Spinal cord (tissue), 10 donors: ENCODE data around the gene POLR2H. TPM values are rescaled to one million over a fixed set of nuclear protein-coding genes. Genes with fewer than 3 reads are reported as not detected.

Experiments
- DNase-seq, 6 donors: peaks; one replicate each; pipeline versions ENCODE4 v3.0.0 to v3.0.0-alpha.2; 2013 to 2015; ENCODE audit warnings: low spot score in 6 of 6, low read depth in 4 of 6
- H3K27ac ChIP-seq: one replicate; pipeline ENCODE4 v1.5.1; 2013; ENCODE audit warnings: low read depth, low read length, control low read depth
- H3K27me3 ChIP-seq: one replicate; pipeline ENCODE4 v1.6.1; 2013; ENCODE audit warnings: low read length; ENCODE audit not compliant: control insufficient read depth, insufficient read depth
- H3K36me3 ChIP-seq: one replicate; pipeline ENCODE4 v1.6.1; 2013; ENCODE audit warnings: low read length; ENCODE audit not compliant: control insufficient read depth, insufficient read depth
- H3K4me1 ChIP-seq: one replicate; pipeline ENCODE4 v1.6.1; 2013; ENCODE audit warnings: low read length; ENCODE audit not compliant: control insufficient read depth, insufficient read depth
- H3K4me3 ChIP-seq: one replicate; pipeline ENCODE4 v1.5.1; 2013; ENCODE audit warnings: low read depth, low read length, control low read depth
- H3K9me3 ChIP-seq: one replicate; pipeline ENCODE4 v1.6.1; 2013; ENCODE audit warnings: low read length; ENCODE audit not compliant: control insufficient read depth, insufficient read depth
- WGBS: methylation state at CpG from one replicate; pipeline ENCODE4 v1.1.5; 2013; ENCODE audit warnings: missing lambda C conversion rate; ENCODE audit not compliant: insufficient coverage; 5-methylcytosine and 5-hydroxymethylcytosine counted together
- polyA plus RNA-seq, 2 donors: library from polyadenylated mRNA; unstranded; fragments of 120-200 nt; gene quantifications; one replicate each; pipeline ENCODE4 v1.2.1, GENCODE V29; 2013; ENCODE audit not compliant: insufficient read length in 2 of 2
- total RNA-seq, 2 donors: library from RNA; depleted of rRNA in 1 of 2; stranded (reverse); fragments of 120-200 nt in 1 of 2; fragments of >200 nt in 1 of 2; gene quantifications; one replicate each; pipeline versions ENCODE4 v1.2.3 to v1.2.4, GENCODE V29; 2013 to 2014
- donor health status: healthy.

The POLR2H gene
- total and polyA plus RNA-seq, 4 donors: 45.4 to 81.2 (median 65.5) TPM

GRCh38 chr3:184322731-184323487 lies 38.6 kb upstream of the POLR2H start:
- no peak overlapping the region for H3K27ac ChIP-seq
- peaks cover 13% of the 10 kb centered on the region for H3K4me1 ChIP-seq
- WGBS: 94% methylated on average over 18 of the region's 20 CpGs

GRCh38 chr3:184323696-184324095 lies 37.8 kb upstream of the POLR2H start:
- 93% methylated on average over 8 of the region's 8 CpGs for WGBS
- H3K36me3 ChIP-seq: peaks cover 97% of the 10 kb centered on the region
- no peaks in the 10 kb centered on the region for H3K27me3 ChIP-seq
- H3K4me1 ChIP-seq: peaks cover 13% of the 10 kb centered on the region
- no peak overlapping the region for H3K4me3 ChIP-seq
- no peak for DNase-seq
- no peak overlapping the region for H3K27ac ChIP-seq
- no peaks in the 10 kb centered on the region for H3K9me3 ChIP-seq

More at GRCh38 chr3:184322731-184323487, 38.6 kb upstream of the POLR2H start:
- DNase-seq: no peak
- Histone ChIP-seq H3K36me3 (peaks cover 95% of the 10 kb centered on the region), H3K4me3 (no peak overlapping the region), H3K9me3 (no peaks in the 10 kb centered on the region), H3K27me3 (no peaks in the 10 kb centered on the region)

DNA sequence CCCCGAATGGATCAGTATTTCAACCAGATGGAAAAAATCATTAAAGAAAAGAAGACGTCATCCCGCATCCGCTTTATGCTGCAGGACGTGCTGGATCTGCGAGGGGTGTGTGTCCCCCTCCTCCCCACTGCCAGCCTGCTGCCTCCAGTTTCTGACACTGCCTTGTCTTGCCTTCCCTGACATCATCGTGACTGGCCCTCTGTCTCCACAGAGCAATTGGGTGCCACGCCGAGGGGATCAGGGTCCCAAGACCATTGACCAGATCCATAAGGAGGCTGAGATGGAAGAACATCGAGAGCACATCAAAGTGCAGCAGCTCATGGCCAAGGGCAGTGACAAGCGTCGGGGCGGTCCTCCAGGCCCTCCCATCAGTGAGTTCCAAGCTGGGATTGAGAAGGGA lies 36.2 kb upstream of the POLR2H start:
- no peak overlapping the region for H3K27ac ChIP-seq
- H3K27me3 ChIP-seq: no peaks in the 10 kb centered on the region
- H3K4me3 ChIP-seq: no peak overlapping the region
- peaks cover 2% of the 10 kb centered on the region for H3K4me1 ChIP-seq
- DNase-seq: no peak
- WGBS: 95% methylated on average over 8 of the region's 13 CpGs
- H3K36me3 ChIP-seq: peaks cover 97% of the 10 kb centered on the region
- no peaks in the 10 kb centered on the region for H3K9me3 ChIP-seq

GRCh38 chr3:184325715-184326369 lies 35.7 kb upstream of the POLR2H start:
- DNase-seq: no peak
- Histone ChIP-seq H3K4me3 (no peak overlapping the region), H3K27me3 (no peaks in the 10 kb centered on the region), H3K4me1 (no peaks in the 10 kb centered on the region), H3K36me3 (peaks cover 94% of the 10 kb centered on the region), H3K27ac (no peak overlapping the region), H3K9me3 (no peaks in the 10 kb centered on the region)
- WGBS: 100% methylated on average over 3 of the region's 6 CpGs

GRCh38 chr3:184327171-184327570 lies 34.3 kb upstream of the POLR2H start:
- WGBS: 96% methylated on average over 19 of the region's 21 CpGs
- peaks cover 94% of the 10 kb centered on the region for H3K36me3 ChIP-seq
- no peak for DNase-seq
- no peak overlapping the region for H3K27ac ChIP-seq
- H3K9me3 ChIP-seq: no peaks in the 10 kb centered on the region
- no peak overlapping the region for H3K4me3 ChIP-seq
- no peaks in the 10 kb centered on the region for H3K4me1 ChIP-seq
- H3K27me3 ChIP-seq: no peaks in the 10 kb centered on the region

DNA sequence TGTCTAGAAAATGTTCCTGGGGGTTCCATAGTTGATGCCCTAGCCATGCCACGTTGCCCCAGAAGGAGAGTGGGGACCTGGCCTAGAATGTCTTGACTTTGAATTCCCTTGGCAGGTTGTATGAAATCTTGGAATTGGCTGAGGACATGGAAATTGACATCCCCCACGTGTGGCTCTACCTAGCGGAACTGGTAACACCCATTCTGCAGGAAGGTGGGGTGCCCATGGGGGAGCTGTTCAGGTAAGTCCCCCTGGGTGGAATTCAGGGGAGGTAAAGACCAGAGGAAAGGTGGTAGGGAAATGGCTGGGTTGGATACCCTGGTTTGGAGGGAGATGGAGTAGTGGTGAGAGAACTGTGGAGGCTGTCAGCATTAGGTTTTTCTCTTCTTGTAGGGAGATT lies 33.0 kb upstream of the POLR2H start:
- DNase-seq: no peak
- no peak overlapping the region for H3K27ac ChIP-seq
- WGBS: 67% methylated on average over 3 of the region's 3 CpGs
- peaks cover 94% of the 10 kb centered on the region for H3K36me3 ChIP-seq
- no peaks in the 10 kb centered on the region for H3K9me3 ChIP-seq
- H3K27me3 ChIP-seq: no peaks in the 10 kb centered on the region
- no peak overlapping the region for H3K4me3 ChIP-seq
- H3K4me1 ChIP-seq: no peaks in the 10 kb centered on the region

- peaks cover 21% of the 10 kb centered on the region for H3K4me1 ChIP-seq
- no peaks in the 10 kb centered on the region for H3K9me3 ChIP-seq
- H3K27me3 ChIP-seq: no peaks in the 10 kb centered on the region
- WGBS: 83% methylated on average over 10 of the region's 10 CpGs
- H3K4me3 ChIP-seq: no peak overlapping the region
- no peak overlapping the region for H3K27ac ChIP-seq
- DNase-seq: no peak
- H3K36me3 ChIP-seq: peaks cover 73% of the 10 kb centered on the region
These were observed 29.0 kb upstream of the POLR2H start for GRCh38 chr3:184332370-184333090.

GRCh38 chr3:184333190-184333589 lies 28.3 kb upstream of the POLR2H start:
- Histone ChIP-seq H3K27ac (no peak overlapping the region), H3K27me3 (no peaks in the 10 kb centered on the region), H3K4me3 (no peak overlapping the region), H3K9me3 (no peaks in the 10 kb centered on the region), H3K36me3 (peaks cover 66% of the 10 kb centered on the region), H3K4me1 (peaks cover 27% of the 10 kb centered on the region)
- WGBS: 87% methylated on average over 6 of the region's 6 CpGs
- no peak for DNase-seq

DNA sequence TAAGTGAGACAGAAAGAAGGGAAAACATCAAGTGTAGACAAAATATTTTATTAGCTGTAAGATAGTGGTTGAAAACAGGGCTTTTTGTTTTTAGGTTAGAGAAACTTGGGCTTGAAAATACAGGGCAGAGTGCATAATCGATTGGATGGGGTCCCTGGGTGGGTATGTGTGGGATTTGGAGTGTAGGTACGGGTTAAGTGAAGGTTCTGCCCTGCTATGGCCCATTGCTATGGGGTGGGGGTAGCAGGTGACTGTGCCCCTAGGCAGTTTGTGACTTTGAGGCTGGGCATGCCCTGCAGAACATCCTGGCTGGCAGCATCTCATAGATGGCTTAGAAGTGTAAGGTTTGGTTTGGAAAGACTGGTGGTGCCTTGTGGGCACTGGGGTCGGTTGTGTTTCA lies 27.8 kb upstream of the POLR2H start:
- no peaks in the 10 kb centered on the region for H3K27me3 ChIP-seq
- 97% methylated on average over 3 of the region's 3 CpGs for WGBS
- peaks cover 33% of the 10 kb centered on the region for H3K4me1 ChIP-seq
- peaks cover 61% of the 10 kb centered on the region for H3K36me3 ChIP-seq
- DNase-seq: no peak
- no peak overlapping the region for H3K4me3 ChIP-seq
- no peak overlapping the region for H3K27ac ChIP-seq
- no peaks in the 10 kb centered on the region for H3K9me3 ChIP-seq
